GM18517 (cell line): ENCODE data around the gene SEL1L3.
"Not testable (repeated sequence)": the region's sequence is repeated elsewhere in the genome, so short reads cannot be mapped to it uniquely, and the experiment has no call there.

Experiments
- ATAC-seq: cut with Tn5 transposase; IDR thresholded peaks from one replicate; pipeline ENCODE4 v1.9.1; 2021; ENCODE audit warnings: mild to moderate bottlenecking, moderate library complexity; ENCODE audit not compliant: unreplicated experiment

SEL1L3 gene

GRCh38 chr4:25879991-25880651 is 17.3 kb upstream of the SEL1L3 start:
- ATAC-seq, result peak; percentile 71

- no peak for ATAC-seq
Observed at GRCh38 chr4:25879587-25879986, 16.8 kb upstream of the SEL1L3 start.

GRCh38 chr4:25879091-25879584 is 16.4 kb upstream of the SEL1L3 start:
- ATAC-seq, result no peak

- no peak for ATAC-seq
Observed at GRCh38 chr4:25878676-25879075, 15.9 kb upstream of the SEL1L3 start.

- ATAC-seq, result peak; percentile 61
Observed at GRCh38 chr4:25875281-25875745, 12.5 kb upstream of the SEL1L3 start.

GRCh38 chr4:25874655-25875054 is 11.9 kb upstream of the SEL1L3 start:
- ATAC-seq, result peak; percentile 43

- no peak for ATAC-seq
Observed at GRCh38 chr4:25873632-25874129, 10.9 kb upstream of the SEL1L3 start.

- ATAC-seq, result no peak
Observed at GRCh38 chr4:25872851-25873631, 10.3 kb upstream of the SEL1L3 start.

GRCh38 chr4:25870081-25870480 is 7.3 kb upstream of the SEL1L3 start:
- peak; percentile 57 for ATAC-seq

- no peak for ATAC-seq
Observed at GRCh38 chr4:25867781-25868294, 5.0 kb upstream of the SEL1L3 start.

GRCh38 chr4:25866401-25866800 is 3.6 kb upstream of the SEL1L3 start:
- not testable (repeated sequence) for ATAC-seq

- no peak for ATAC-seq
Observed at GRCh38 chr4:25865586-25865985, 2.8 kb upstream of the SEL1L3 start.

GRCh38 chr4:25863831-25864418 is 1.1 kb upstream of the SEL1L3 start:
- ATAC-seq, result no peak

- no peak for ATAC-seq
Observed at GRCh38 chr4:25863347-25863784, 578 bp upstream of the SEL1L3 start.

- no peak for ATAC-seq
Observed at GRCh38 chr4:25861951-25862410, 807 bp downstream of the SEL1L3 start.

- ATAC-seq, result no peak
Observed at GRCh38 chr4:25861280-25861950, 1.4 kb downstream of the SEL1L3 start.

- peak; percentile 35 for ATAC-seq
Observed at GRCh38 chr4:25860586-25861279, 2.1 kb downstream of the SEL1L3 start.

GRCh38 chr4:25859429-25860148 is 3.2 kb downstream of the SEL1L3 start:
- peak; percentile 56 for ATAC-seq

- no peak for ATAC-seq
Observed at GRCh38 chr4:25857851-25858400, 4.9 kb downstream of the SEL1L3 start.
